ENCODE measurements around the gene TIGD7.

Gene TIGD7

GRCh38 chr16:3259836-3260235 lies 45.4 kb downstream of the TIGD7 start:
- in situ Hi-C loops (cut with MboI; ENCODE audit: low pct_unique_long_range_greater_than_20kb, low sequenced_read_pairs, unreplicated experiment): no loop called here
- DNase-seq (ENCODE audit: low spot score): no peak
- TF ChIP-seq, protein P1, sequence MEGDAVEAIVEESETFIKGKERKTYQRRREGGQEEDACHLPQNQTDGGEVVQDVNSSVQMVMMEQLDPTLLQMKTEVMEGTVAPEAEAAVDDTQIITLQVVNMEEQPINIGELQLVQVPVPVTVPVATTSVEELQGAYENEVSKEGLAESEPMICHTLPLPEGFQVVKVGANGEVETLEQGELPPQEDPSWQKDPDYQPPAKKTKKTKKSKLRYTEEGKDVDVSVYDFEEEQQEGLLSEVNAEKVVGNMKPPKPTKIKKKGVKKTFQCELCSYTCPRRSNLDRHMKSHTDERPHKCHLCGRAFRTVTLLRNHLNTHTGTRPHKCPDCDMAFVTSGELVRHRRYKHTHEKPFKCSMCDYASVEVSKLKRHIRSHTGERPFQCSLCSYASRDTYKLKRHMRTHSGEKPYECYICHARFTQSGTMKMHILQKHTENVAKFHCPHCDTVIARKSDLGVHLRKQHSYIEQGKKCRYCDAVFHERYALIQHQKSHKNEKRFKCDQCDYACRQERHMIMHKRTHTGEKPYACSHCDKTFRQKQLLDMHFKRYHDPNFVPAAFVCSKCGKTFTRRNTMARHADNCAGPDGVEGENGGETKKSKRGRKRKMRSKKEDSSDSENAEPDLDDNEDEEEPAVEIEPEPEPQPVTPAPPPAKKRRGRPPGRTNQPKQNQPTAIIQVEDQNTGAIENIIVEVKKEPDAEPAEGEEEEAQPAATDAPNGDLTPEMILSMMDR (IDR thresholded peaks at IDR 0.05; ENCODE audit: extremely low read depth, insufficient read depth, missing control alignments): no peak

- no peak for DNase-seq (ENCODE audit: low spot score)
- TF ChIP-seq, protein P1 (IDR thresholded peaks at IDR 0.05; ENCODE audit: extremely low read depth, insufficient read depth, missing control alignments): no peak
- in situ Hi-C loops (cut with MboI; ENCODE audit: low pct_unique_long_range_greater_than_20kb, low sequenced_read_pairs, unreplicated experiment): no loop called here
These were observed 48.3 kb downstream of the TIGD7 start for GRCh38 chr16:3256866-3257465.

DNA sequence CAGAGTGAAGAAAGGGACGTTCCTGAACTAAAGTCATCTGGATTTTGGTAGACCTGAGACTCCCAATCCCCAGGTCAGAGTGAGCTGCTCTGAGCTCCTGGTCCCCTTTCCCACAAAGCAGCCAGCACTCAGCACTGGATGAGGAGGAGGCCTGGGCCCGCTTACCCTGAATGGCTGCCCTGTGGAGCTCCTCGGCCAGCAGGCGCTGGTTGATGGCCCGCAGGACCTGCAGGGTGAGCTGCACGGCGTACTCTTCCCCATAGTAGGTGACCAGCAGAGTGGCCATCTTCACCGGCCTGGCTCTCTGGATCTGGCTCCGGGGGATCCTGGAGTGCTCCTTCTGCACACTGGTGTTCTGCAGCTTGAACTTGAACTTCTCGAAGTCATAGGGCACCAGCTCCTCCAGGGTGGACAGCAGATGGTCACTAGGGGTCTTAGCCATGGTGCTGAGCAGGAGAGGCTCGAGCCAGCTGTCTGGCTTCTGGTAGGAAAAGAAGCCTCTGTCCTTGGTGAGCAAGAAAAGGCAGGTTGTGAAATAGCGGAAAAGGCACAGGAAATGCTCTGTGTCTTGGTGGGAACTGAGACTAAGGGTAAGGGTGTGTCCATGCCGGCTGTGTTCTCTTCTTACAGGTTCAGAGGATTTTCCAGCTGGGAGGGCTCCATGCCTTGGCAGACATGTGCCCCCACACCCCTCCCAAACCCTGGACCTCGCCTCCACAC lies 48.9 kb downstream of the TIGD7 start, which contains the start of gene MEFV:
TSS of gene MEFV (minus strand) at position 488 of the 720 bp plus-strand sequence. CDS start at position 442, 46 bp downstream.
- in situ Hi-C loops (cut with MboI; ENCODE audit: low pct_unique_long_range_greater_than_20kb, low sequenced_read_pairs, unreplicated experiment): no loop called here
- TF ChIP-seq, protein P1 (IDR thresholded peaks at IDR 0.05; ENCODE audit: extremely low read depth, insufficient read depth, missing control alignments): no peak
- no peak for DNase-seq (ENCODE audit: low spot score)

- in situ Hi-C loops (cut with MboI; ENCODE audit: low pct_unique_long_range_greater_than_20kb, low sequenced_read_pairs, unreplicated experiment): no loop called here
- no peak for DNase-seq (ENCODE audit: low spot score)
- TF ChIP-seq, protein P1 (IDR thresholded peaks at IDR 0.05; ENCODE audit: extremely low read depth, insufficient read depth, missing control alignments): no peak
These were observed 50.9 kb downstream of the TIGD7 start for GRCh38 chr16:3254309-3254708.

DNA sequence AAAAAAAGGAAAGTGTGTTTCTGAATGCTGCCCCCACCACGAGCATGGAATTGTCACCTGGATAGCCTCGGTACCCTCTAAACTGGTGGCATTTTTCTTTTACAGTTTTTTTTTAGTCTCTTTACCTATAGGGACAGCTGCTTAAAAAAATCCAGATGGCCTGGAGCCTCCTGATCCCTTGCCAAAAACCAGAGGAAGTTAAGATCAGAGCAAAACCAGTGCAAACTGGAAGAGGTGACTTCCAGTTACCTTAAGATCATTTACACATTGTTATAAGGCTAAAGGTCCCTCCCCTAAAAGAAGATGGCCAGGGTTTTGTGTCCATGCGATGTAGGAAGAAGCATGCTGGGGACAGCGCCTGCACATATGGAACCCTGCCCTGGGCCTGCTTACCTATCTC lies 52.3 kb downstream of the TIGD7 start:
- TF ChIP-seq, protein P1 (IDR thresholded peaks at IDR 0.05; ENCODE audit: extremely low read depth, insufficient read depth, missing control alignments): no peak
- in situ Hi-C loops (cut with MboI; ENCODE audit: low pct_unique_long_range_greater_than_20kb, low sequenced_read_pairs, unreplicated experiment): no loop called here

GRCh38 chr16:3249451-3249850 lies 55.8 kb downstream of the TIGD7 start:
- in situ Hi-C loops (cut with MboI; ENCODE audit: low pct_unique_long_range_greater_than_20kb, low sequenced_read_pairs, unreplicated experiment): no loop called here
- TF ChIP-seq, protein P1 (IDR thresholded peaks at IDR 0.05; ENCODE audit: extremely low read depth, insufficient read depth, missing control alignments): no peak
- DNase-seq (ENCODE audit: low spot score): no peak

More for the DNA sequence above, 52.3 kb downstream of the TIGD7 start:
- no peak for DNase-seq (ENCODE audit: low spot score)
